GM19043 (cell line): Measurements from ENCODE around the gene ALDH1L1.
A peak's percentile ranks its signal among the peaks of the same experiment; 100 is the strongest.
"Not testable (repeated sequence)": the region's sequence is repeated elsewhere in the genome, so short reads cannot be mapped to it uniquely, and the experiment has no call there.

ENCODE experiments used
- ATAC-seq: cut with Tn5 transposase; IDR thresholded peaks from one replicate; pipeline ENCODE4 v1.9.1; 2021; ENCODE audit warnings: low read depth; ENCODE audit not compliant: unreplicated experiment

The ALDH1L1 gene

GRCh38 chr3:126087552-126088175 is 92.7 kb downstream of the ALDH1L1 start:
- ATAC-seq = no peak

- no peak for ATAC-seq
These were observed 94.5 kb downstream of the ALDH1L1 start for GRCh38 chr3:126085841-126086240.

- no peak for ATAC-seq
These were observed 95.1 kb downstream of the ALDH1L1 start for GRCh38 chr3:126085276-126085675.

GRCh38 chr3:126084768-126085180 is 95.6 kb downstream of the ALDH1L1 start:
- ATAC-seq = no peak

GRCh38 chr3:126083913-126084767 is 96.2 kb downstream of the ALDH1L1 start, which contains the start of gene SLC41A3:
TSS of gene SLC41A3 (minus strand) at chr3:126084124. CDS start at chr3:126068219, 15,905 bp downstream.
- peak; percentile 88 for ATAC-seq

- ATAC-seq = peak; percentile 47
These were observed 96.9 kb downstream of the ALDH1L1 start for GRCh38 chr3:126083511-126083912.

- ATAC-seq = no peak
These were observed 97.3 kb downstream of the ALDH1L1 start for GRCh38 chr3:126083138-126083445.

GRCh38 chr3:126082362-126083137 is 97.8 kb downstream of the ALDH1L1 start:
- no peak for ATAC-seq

GRCh38 chr3:126081618-126082361 is 98.6 kb downstream of the ALDH1L1 start:
- ATAC-seq = no peak

- no peak for ATAC-seq
These were observed 99.4 kb downstream of the ALDH1L1 start for GRCh38 chr3:126080970-126081369.

- no peak for ATAC-seq
These were observed 101.5 kb downstream of the ALDH1L1 start for GRCh38 chr3:126078866-126079265.

- ATAC-seq = no peak
These were observed 102.6 kb downstream of the ALDH1L1 start for GRCh38 chr3:126077754-126078153.

- no peak for ATAC-seq
These were observed 104.2 kb downstream of the ALDH1L1 start for GRCh38 chr3:126076140-126076539.

GRCh38 chr3:126070146-126070545 is 110.2 kb downstream of the ALDH1L1 start:
- no peak for ATAC-seq

GRCh38 chr3:126067959-126068358 is 112.4 kb downstream of the ALDH1L1 start:
- no peak for ATAC-seq

GRCh38 chr3:126066676-126067075 is 113.7 kb downstream of the ALDH1L1 start:
- not testable (repeated sequence) for ATAC-seq

GRCh38 chr3:126065876-126066275 is 114.5 kb downstream of the ALDH1L1 start:
- no peak for ATAC-seq

GRCh38 chr3:126064627-126065258 is 115.6 kb downstream of the ALDH1L1 start:
- ATAC-seq = no peak

- ATAC-seq = no peak
These were observed 116.9 kb downstream of the ALDH1L1 start for GRCh38 chr3:126063358-126063965.
